Activated CD8-positive, alpha-beta T cell treated with anti-CD3 and anti-CD28 coated beads for 36 hours (primary cell): ENCODE results near the gene TMEM72. TPM values are rescaled to one million over a fixed set of nuclear protein-coding genes. Genes with fewer than 3 reads are reported as not detected.

Experiments
- ATAC-seq: fragments of 200-7000 bp; cut with Tn5 transposase; one replicate; pipeline ENCODE4 v1.10.0; 2021; ENCODE audit warnings: mild to moderate bottlenecking, moderate library complexity
- CTCF ChIA-PET: fragments of 350-600 bp; sonication (Branson Sonifier 250); formaldehyde crosslinking; loops from one replicate; lab custom pipeline; 2021; ENCODE audit warnings: antibody characterized with exemption; lab: Charles Lee
- POLR2A ChIA-PET: fragments of 350-600 bp; sonication (Branson Sonifier 250); formaldehyde crosslinking; loops from one replicate; lab custom pipeline; 2021; ENCODE audit warnings: antibody characterized with exemption; lab: Charles Lee
- DNase-seq: peaks from one replicate; pipeline ENCODE4 v3.0.0-alpha.2; 2020
- H3K27ac Mint-ChIP-seq: one replicate; pipeline ENCODE4 v1.8.0; 2021; ENCODE audit warnings: mild to moderate bottlenecking, mixed read lengths
- H3K27me3 Mint-ChIP-seq: one replicate; pipeline ENCODE4 v1.8.0; 2021; ENCODE audit warnings: mixed read lengths
- H3K36me3 Mint-ChIP-seq: one replicate; pipeline ENCODE4 v1.8.0; 2021; ENCODE audit warnings: low read depth, mixed read lengths
- H3K4me1 Mint-ChIP-seq: one replicate; pipeline ENCODE4 v1.8.0; 2021; ENCODE audit warnings: low read depth, mixed read lengths
- H3K4me3 Mint-ChIP-seq: one replicate; pipeline ENCODE4 v1.8.0; 2021; ENCODE audit warnings: mild to moderate bottlenecking, moderate library complexity, mixed read lengths
- H3K9me3 Mint-ChIP-seq: one replicate; pipeline ENCODE4 v1.8.0; 2021; ENCODE audit warnings: mixed read lengths
- CTCF ChIP-seq: fragments of 200-600 bp; IDR thresholded peaks from one replicate; pipeline ENCODE4 v1.8.0; 2022; ENCODE audit warnings: antibody characterized with exemption, mild to moderate bottlenecking
- intact Hi-C: fragments of 100-400 bp; cut with micrococcal nuclease; formaldehyde crosslinking; loops from one replicate; pipeline ENCODE4 v1.10.0; 2022
- total RNA-seq, 2 experiments: library from RNA; stranded (reverse); gene quantifications; one replicate each; pipeline ENCODE4 v1.2.3, GENCODE V29; 2021

TMEM72 gene
- total RNA-seq, 2 experiments from 2014 or later, result not detected

GRCh38 chr10:44983895-44984278, 72.8 kb downstream of the TMEM72 start:
- ATAC-seq, result no peak

GRCh38 chr10:44984671-44985101, 73.5 kb downstream of the TMEM72 start:
- Mint-ChIP-seq H3K4me1 (peaks cover 3% of the 10 kb centered on the region), H3K27me3 (peaks cover 3% of the 10 kb centered on the region), H3K27ac (no peak overlapping the region), H3K9me3 (no peaks in the 10 kb centered on the region), H3K36me3 (no peaks in the 10 kb centered on the region), H3K4me3 (no peak overlapping the region)
- intact Hi-C loops, result no loop called here
- ChIA-PET CTCF (no interaction called here), POLR2A (no interaction called here)
- DNase-seq, result no peak
- TF ChIP-seq CTCF, result no peak
- no peak for ATAC-seq

More at GRCh38 chr10:44983895-44984278, 72.8 kb downstream of the TMEM72 start:
- Mint-ChIP-seq H3K27me3 (peaks cover 3% of the 10 kb centered on the region), H3K9me3 (no peaks in the 10 kb centered on the region), H3K36me3 (no peaks in the 10 kb centered on the region), H3K4me1 (peaks cover 3% of the 10 kb centered on the region), H3K27ac (no peak overlapping the region), H3K4me3 (no peak overlapping the region)
- no peak for DNase-seq
- ChIA-PET CTCF (no interaction called here), POLR2A (interaction anchor here (0.5 kb wide), 1 partner anchor 51 kb away, joined by 3 read pairs; no protein-coding TSS in a partner anchor)
- TF ChIP-seq CTCF, result no peak
- intact Hi-C loops, result no loop called here

GRCh38 chr10:44985175-44985681, 74.1 kb downstream of the TMEM72 start:
- H3K4me1 Mint-ChIP-seq, result peaks cover 3% of the 10 kb centered on the region
- no peak overlapping the region for H3K4me3 Mint-ChIP-seq
- ChIA-PET POLR2A (no interaction called here), CTCF (no interaction called here)
- intact Hi-C loops, result no loop called here
- TF ChIP-seq CTCF, result no peak
- DNase-seq (no peak), ATAC-seq (no peak)
- no peaks in the 10 kb centered on the region for H3K9me3 Mint-ChIP-seq
- H3K36me3 Mint-ChIP-seq, result no peaks in the 10 kb centered on the region
- H3K27me3 Mint-ChIP-seq, result peaks cover 3% of the 10 kb centered on the region
- H3K27ac Mint-ChIP-seq, result no peak overlapping the region

- DNase-seq (no peak), ATAC-seq (no peak)
- H3K9me3 Mint-ChIP-seq, result no peaks in the 10 kb centered on the region
- H3K4me1 Mint-ChIP-seq, result peaks cover 3% of the 10 kb centered on the region
- intact Hi-C loops, result no loop called here
- no peak overlapping the region for H3K4me3 Mint-ChIP-seq
- no peak overlapping the region for H3K27ac Mint-ChIP-seq
- H3K27me3 Mint-ChIP-seq, result peaks cover 3% of the 10 kb centered on the region
- ChIA-PET POLR2A (no interaction called here), CTCF (interaction anchor here (1.0 to 1.4 kb wide), 3 partner anchors 9 to 53 kb away, joined by 3 to 5 read pairs (median 4); no protein-coding TSS in a partner anchor)
- H3K36me3 Mint-ChIP-seq, result no peaks in the 10 kb centered on the region
- no peak for TF ChIP-seq CTCF
Observed at GRCh38 chr10:44986179-44986578, 75.0 kb downstream of the TMEM72 start.

Other genes with a start within 250 kb of the TMEM72 start
- 1 to 10 TPM; 1.8 to 1.9 TPM for gene RASSF4, start 48.5 kb downstream of the TMEM72 start, total RNA-seq
- gene DEPP1, start 67.5 kb downstream of the TMEM72 start, total RNA-seq, result under 1 TPM; 0.16 to 0.27 TPM
- gene ZNF22, start 89.6 kb downstream of the TMEM72 start, total RNA-seq, result 10 to 100 TPM; 34.4 to 37.6 TPM